Stimulated activated CD8-positive, alpha-beta memory T cell treated with anti-CD3 and anti-CD28 coated beads, Interleukin-7, amount 100 ng/mL, for 4 hours (primary cell): ENCODE data around the gene FAM13A.

ENCODE experiments used
- DNase-seq, 2 donors: peaks; one replicate each; pipeline ENCODE4 v3.0.0-alpha.2; 2020; ENCODE audit warnings: low read depth in 2 of 2

Gene FAM13A

DNA sequence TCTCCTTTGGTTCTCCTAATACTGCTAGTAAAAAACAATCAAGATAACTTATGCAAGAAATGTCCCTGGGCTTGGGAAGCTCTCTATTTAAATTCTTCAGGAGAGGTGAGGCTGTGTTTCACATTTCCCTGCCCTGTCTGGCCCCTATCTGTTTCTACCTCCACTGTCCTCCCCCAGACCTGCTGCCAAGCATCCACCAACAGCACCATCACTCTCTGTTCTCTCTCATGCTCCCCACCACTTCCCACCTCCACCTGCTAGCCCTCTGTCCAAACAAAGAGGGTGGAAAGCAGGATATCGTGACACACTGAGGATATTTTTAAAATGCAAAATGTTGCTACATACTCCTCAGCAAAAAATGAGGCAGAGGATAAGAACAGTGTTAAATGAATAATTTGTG, 271.0 kb downstream of the FAM13A start:
- no peak for DNase-seq

DNA sequence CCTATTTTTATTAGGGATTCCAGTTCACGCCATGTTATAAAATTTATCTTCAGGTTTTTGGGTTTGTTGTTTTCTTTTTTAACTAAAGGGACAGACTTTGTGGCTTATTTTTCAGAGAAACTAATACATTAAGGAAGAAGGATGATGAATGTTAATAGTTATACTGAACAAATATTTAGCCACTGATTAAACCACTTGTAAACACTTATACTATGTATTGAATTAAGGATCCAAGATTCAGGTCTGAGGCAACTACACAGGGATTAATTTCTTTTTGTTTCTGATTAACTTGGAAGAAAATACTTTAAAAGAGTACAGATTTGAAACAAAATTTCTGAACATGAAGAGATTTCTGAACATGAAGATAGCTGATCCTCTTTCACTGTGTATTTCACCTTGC, 276.6 kb downstream of the FAM13A start:
- DNase-seq = no peak

DNA sequence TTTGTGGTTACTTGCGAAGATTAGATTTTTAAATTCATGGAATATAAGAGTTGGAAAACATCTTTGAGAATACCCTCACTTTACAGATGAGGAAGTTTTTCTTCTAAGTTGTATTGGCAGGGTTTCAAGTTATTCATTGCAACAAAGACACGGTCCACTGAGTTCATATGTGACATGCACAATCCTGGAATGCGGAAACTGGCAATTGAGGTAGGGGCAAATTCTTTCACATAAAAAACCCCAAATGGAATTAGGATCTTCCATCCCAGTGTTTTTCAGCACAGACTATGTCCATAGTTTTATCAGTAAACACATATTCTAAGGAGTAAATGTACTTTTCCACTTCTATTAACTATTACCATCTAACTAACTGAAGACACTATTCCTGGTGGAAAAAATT, 277.6 kb downstream of the FAM13A start:
- DNase-seq = no peak

- no peak for DNase-seq
These were observed 281.5 kb downstream of the FAM13A start for GRCh38 chr4:88775529-88775928.

GRCh38 chr4:88775026-88775425, 282.0 kb downstream of the FAM13A start:
- no peak for DNase-seq

DNA sequence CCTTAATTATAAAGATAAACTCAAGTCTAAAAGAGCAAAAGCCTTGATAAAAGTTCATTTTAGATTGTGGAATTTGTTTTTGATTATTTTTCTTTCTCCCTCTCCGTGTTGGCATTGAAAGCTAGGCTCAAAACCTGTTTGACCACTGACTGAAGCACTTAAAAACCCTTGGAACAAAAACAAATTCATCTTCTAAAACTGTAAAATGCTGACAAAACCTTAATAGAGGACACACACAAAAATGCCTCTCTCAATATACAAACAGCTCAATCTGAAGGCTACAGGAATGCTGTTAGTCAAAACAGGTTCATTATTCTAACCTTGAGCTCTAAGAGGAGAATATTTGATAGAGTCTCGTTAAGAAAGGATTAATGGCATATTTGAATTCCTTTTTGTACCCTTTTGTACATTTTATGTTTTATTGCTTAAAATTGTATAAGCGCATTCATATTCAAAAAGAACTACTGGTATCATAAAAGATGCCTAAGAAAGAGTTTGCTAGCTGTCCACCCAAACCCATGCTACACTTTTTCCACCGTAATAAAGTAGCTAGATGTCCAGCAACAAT, 285.0 kb downstream of the FAM13A start:
- DNase-seq = no peak

- DNase-seq = no peak
These were observed 291.3 kb downstream of the FAM13A start for GRCh38 chr4:88765729-88766128.

DNA sequence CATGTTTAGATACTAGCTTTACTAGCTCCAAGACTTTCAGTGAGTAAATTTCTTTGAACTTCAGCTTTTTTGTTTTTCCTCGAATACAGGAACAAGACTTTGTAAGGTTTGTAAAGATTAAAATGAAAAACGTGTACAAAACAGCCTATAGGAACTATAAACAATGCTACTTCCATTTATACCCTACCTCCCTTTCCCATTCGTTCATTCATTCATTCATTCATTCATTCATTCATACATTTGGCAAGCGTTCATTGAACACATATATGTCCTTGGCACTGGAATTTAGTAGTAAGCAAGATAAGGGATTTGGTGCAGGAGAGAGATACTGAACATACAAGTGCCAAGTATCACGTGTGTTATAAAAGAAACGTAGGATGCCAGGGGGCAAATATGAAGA, 293.9 kb downstream of the FAM13A start:
- DNase-seq = no peak

DNA sequence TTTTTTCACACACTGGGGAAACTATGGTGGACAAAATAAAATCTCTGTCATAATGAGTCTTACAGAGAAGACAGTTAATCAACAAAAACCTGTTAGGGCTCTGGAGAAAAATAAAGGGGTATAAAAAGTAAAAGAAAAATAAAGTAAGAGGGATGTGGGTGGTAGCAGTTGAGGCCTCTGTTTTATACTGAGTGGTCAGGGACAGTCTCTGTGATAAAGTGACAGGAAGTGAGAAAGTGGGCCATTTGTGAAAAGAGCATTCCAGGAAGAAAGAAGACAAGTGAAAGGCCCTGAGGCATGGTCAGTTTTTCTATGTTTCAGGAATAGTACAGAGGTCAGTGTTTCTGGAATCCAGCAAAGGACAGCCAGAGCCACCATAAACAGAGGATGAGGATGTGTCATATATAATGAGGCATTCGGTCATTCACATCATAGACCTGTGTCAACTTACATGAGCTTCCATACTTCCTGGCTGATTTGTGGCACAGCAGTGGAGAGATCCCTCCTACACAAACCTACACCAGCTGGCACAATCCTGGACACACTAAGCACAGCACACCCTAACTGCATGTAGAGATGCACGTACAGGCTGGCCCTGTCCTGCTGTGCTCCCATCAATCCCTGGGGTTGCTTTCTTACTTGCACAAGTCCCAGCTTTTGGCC, 295.0 kb downstream of the FAM13A start:
- DNase-seq = no peak

DNA sequence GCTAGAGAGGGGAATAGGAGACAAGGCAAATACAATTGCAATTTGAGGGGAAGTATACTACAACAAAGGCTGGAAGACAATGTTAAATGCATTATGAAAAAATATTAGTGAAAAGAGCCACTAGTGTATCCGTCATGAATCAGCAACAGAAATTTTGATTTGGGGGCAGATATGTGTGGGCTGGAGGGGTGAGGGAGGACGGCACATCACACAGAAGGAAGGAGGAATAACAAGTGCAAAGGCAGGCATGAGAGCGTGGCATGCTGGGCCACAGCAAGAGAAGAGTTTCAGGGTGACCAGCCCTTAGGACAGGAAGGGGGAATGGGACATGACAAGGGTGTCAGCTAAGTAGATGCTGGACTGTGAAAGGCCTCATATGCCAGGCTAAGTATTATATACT, 295.6 kb downstream of the FAM13A start:
- no peak for DNase-seq

- DNase-seq = no peak
These were observed 297.1 kb downstream of the FAM13A start for GRCh38 chr4:88759895-88760290.

DNA sequence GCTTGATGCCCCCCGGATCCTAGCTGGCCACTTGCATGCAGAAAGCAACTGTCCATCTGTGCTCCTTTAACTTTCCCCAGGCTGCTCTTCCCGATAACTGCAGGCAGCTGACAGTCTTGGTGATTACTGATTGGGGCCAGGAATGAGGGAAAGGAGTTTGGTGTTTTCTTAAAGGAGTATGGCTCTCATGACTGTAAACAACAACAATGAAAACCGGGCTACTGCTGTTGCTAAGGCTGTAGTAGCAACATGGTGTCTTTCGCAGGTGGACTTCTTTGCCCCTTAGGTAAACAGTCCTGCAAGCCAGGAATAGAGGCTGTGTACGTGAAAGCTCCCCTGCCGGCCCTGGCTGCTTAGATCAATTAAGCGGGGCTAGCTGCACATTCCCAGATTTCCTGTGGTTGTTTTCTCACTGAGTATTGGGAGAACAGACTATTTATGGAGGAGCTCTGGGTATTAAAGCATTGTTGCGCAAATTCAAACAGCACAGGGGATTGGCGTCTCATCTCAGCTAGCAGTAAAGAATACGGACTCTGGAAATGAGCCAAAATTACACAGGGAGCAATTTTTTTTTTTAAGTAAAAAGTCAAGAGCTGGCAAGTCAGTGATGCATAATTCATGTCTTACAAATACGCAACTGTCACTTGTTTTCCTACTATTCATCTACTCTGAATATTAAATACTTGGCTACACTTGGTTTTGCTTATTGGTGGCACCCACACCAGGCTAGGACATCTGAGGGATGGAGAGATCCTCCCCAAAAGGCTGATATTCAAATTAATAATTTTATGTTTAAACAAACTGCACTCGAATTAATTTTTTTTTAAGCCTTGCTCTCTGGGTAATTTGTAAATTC, 297.7 kb downstream of the FAM13A start:
- no peak for DNase-seq

- DNase-seq = no peak
These were observed 298.7 kb downstream of the FAM13A start for GRCh38 chr4:88758264-88758663.

- DNase-seq = no peak
These were observed 299.2 kb downstream of the FAM13A start for GRCh38 chr4:88757776-88758175.

GRCh38 chr4:88757067-88757466, 299.9 kb downstream of the FAM13A start:
- no peak for DNase-seq

DNA sequence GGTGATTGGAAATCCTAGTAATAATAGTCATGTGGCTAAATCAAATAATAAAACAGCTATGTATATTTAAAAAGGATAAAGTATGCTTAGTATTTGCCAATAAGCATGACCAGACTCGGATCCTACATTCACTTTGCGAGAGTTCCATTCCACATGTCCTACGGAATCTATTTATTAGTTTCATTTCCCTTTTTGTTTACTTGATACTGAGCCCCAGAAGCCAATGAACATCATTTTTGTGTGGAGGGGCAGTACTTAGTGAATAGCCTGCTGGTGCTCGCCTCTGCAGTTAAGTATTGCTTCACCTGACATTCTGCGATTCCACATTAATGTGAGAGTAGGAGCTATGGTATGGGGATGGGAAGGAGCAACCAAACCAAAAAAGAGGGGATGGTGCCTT, 300.8 kb downstream of the FAM13A start:
- no peak for DNase-seq

- no peak for DNase-seq
These were observed 301.5 kb downstream of the FAM13A start for GRCh38 chr4:88755454-88755853.

GRCh38 chr4:88754796-88755195, 302.2 kb downstream of the FAM13A start:
- no peak for DNase-seq

DNA sequence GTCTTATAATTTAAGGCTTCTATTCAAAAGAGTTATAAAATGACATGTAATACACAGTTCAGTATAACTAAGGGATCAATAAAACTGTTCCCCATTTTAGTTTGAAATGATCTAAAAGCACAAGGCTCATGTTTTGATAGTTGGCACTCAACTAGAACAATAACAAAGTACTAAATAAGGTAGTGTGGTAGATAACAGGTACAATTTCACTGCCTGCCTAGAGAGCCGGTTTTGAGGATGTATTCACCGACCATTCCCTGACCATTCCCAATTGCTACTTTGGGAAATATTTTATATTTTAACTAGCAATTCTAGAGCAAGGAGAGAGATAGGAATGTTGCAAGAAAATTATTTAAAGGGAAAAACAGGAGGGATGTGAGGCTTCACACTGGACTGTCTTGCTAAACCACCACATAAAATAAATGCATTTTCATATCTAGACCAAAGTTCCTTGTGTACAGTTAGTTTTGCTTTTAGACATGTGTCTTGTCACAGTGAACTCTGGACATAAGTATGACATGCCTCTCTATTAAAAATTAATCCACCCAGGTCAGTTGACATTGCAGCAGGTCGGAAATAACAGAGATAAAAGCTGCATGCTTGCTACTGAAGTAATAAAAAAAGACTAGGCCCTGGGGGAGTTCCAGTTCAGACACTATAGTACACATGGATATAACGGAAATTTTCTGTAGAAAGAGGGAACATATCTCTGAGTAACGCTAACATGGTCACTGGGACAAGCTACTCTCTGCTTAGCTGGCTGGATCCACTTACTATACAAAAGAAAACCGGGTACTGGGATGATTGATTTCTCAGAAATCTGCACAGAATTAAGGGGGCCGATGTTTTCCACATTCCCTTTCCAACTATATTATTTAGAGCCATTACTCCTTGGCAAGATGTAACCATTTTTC, 303.1 kb downstream of the FAM13A start:
- no peak for DNase-seq

DNA sequence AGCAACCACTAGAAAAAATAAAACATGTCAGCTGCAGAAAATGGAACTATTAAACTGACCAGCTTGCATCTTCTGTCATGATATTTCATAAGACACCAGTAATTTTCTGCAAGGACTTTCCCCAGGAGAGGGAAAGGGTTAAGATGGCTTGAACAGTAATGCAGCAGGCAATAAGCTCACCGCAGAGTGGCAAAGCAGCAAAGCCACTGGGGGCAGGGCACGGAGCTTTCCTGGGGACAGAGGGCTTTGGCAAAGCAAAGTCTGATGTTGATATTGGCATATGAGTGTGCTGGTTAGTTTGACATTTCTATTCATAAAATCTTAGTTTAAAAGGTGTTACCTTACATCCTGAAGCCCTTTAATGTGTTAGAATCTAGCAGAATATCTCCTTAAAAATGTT, 304.2 kb downstream of the FAM13A start:
- no peak for DNase-seq

GRCh38 chr4:88752076-88752463, 304.9 kb downstream of the FAM13A start:
- DNase-seq = no peak
